Activated CD8-positive, alpha-beta memory T cell treated with anti-CD3 and anti-CD28 coated beads, Interleukin-2, amount 50 U/mL, for 1 hour (primary cell): ENCODE data around the gene MAGEH1.
"Not testable (repeated sequence)": the region's sequence is repeated elsewhere in the genome, so short reads cannot be mapped to it uniquely, and the experiment has no call there.

ENCODE experiments used
- DNase-seq: peaks from one replicate; pipeline ENCODE4 v3.0.0-alpha.2; 2020; ENCODE audit errors: extremely low read depth

Gene MAGEH1, protein sequence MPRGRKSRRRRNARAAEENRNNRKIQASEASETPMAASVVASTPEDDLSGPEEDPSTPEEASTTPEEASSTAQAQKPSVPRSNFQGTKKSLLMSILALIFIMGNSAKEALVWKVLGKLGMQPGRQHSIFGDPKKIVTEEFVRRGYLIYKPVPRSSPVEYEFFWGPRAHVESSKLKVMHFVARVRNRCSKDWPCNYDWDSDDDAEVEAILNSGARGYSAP

GRCh38 chrX:55451990-55452832, at the start of gene MAGEH1:
Gene MAGEH1 (plus strand): TSS chrX:55452127. CDS start chrX:55452375, 248 bp downstream.
- peak; percentile 57 for DNase-seq

- DNase-seq = not testable (repeated sequence)
Measured at GRCh38 chrX:55427079-55427478, 24.8 kb upstream of the MAGEH1 start.

DNA sequence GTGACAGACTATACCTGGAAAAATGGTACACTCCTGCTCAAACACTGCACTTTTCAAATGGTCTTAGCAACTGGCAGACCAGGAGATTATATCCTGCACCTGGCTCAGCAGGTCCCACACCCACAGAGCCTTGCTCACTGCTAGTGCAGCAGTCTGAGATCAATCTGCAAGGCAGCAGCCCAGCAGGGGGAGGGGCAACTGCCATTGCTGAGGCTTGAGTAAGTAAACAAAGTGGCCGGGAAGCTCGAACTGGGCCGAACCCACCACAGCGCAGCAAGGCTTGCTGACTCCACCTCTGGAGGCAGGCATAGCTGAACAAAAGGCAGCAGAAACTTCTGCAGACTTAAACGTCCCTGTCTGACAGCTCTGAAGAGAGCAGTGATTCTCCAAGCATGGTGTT, 8.5 kb upstream of the MAGEH1 start:
- not testable (repeated sequence) for DNase-seq

DNA sequence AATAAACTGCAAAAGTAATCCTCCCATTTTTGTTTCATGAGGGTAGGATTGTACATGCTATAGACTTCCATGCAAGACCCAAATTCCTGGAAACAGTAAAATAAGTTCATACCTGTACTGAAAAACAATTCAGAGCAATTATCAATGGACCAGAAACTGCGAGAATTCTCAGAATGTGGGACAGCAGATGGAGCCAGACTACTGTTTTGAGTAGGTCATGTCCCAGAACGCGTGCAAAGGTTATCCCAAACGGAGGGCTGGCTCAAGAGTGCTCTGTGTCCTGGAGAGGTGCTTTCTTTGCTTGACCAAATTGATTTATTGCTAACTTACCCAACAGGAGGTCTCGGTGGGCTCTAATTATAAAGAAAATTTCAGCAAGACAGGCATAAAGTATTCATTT, 1.7 kb upstream of the MAGEH1 start:
- DNase-seq = no peak

- no peak for DNase-seq
Measured at GRCh38 chrX:55451141-55451540, 786 bp upstream of the MAGEH1 start.

DNA sequence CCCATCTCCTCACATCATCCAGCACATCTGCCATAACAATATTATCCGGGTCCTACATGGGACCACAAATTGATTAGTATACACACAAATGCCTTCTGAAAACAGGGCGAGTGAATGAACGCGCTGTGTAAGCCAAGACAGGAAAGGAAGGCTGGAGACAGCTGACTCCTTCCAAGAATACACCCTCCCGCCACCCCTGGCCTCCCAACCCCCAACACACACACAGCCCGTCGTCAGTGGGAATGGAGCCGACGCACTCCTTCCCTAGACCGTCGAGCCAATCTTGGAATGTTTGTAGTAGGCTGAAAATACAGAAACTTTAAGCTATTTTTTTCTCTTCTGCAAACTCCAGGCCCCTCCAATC, 319 bp upstream of the MAGEH1 start:
- no peak for DNase-seq

DNA sequence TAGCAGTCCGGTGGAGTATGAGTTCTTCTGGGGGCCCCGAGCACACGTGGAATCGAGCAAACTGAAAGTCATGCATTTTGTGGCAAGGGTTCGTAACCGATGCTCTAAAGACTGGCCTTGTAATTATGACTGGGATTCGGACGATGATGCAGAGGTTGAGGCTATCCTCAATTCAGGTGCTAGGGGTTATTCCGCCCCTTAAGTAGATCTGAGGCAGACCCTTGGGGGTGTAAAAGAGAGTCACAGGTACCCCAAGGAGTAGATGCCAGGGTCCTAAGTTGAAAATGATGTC, 852 bp downstream of the MAGEH1 start:
- DNase-seq = no peak

DNA sequence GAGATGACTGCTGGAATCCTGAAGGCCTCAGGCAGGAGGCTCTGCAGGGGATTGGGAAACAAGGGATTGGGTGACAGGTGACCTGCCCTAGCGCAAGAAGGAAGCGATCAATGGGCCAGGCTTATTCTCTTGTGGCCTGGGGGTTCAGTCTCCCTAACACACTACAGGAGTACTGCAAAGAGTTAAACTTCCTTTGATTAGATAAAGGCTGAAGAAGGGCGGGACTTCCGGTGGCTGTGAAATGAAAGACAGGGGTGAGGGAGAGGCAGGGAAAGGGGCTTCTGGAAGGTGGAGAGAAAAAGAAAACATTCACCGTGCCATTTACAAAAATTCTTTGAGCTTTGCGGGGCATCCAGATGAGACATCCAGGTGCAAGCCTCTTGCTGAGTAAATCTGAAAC, 3.8 kb downstream of the MAGEH1 start:
- DNase-seq = not testable (repeated sequence)

GRCh38 chrX:55459426-55459825, 7.5 kb downstream of the MAGEH1 start:
- DNase-seq = not testable (repeated sequence)

- DNase-seq = not testable (repeated sequence)
Measured at GRCh38 chrX:55459926-55460325, 8.0 kb downstream of the MAGEH1 start.

DNA sequence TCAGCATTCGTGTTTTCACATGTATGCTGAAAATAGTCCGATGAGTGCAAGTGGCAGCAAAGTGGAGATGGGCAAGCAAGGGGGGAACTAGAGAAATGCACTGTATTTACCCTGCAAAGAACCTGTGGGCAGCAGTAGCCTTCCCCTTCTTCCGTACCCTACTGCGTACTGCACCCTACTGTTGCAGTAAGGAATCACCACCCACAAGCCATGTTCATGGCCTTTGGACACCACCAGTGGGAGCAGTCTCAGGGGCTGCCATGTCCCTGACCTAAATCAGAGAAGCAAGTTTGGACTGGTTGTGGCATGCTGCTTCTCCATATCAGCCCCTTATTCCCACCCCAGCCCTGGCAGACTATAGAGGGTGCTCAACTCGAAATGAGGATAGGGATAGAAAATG, 12.1 kb downstream of the MAGEH1 start:
- DNase-seq = not testable (repeated sequence)

GRCh38 chrX:55465108-55465507, 13.2 kb downstream of the MAGEH1 start:
- DNase-seq = not testable (repeated sequence)

- not testable (repeated sequence) for DNase-seq
Measured at GRCh38 chrX:55465791-55466190, 13.9 kb downstream of the MAGEH1 start.

GRCh38 chrX:55479956-55480355, 28.0 kb downstream of the MAGEH1 start:
- not testable (repeated sequence) for DNase-seq

DNA sequence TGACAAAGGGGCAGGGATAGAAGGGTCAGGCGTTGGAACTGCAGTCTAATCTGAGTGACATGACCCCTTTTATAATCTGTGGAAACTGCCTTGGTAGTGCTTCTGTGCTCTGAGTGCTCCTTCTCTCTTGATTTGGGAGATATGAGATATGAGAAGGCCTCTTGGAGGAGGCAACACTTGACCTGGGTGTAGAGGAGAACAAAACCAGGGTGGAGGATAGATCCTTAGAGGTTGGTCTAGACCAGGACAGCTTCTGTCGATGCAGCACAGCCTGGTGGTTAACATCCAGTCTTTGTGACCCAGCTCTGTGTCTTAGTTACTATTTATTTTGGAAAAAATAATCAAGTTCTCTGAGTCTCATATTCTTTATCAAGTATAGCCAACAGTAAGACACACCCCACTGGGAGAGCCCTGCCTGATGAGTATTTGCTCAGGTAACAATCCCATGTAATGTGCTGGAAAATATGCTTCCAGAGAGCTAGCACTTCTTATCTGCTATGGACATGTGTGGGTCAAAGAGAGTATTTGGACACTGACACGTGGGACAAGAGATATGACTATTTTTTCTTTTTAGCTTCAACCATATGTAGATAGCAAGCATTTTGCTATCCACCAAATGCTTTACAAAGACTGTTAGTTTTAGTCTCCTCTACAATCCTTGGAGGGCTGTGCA, 28.6 kb downstream of the MAGEH1 start:
- DNase-seq = no peak

GRCh38 chrX:55484948-55485347, 33.0 kb downstream of the MAGEH1 start:
- no peak for DNase-seq

DNA sequence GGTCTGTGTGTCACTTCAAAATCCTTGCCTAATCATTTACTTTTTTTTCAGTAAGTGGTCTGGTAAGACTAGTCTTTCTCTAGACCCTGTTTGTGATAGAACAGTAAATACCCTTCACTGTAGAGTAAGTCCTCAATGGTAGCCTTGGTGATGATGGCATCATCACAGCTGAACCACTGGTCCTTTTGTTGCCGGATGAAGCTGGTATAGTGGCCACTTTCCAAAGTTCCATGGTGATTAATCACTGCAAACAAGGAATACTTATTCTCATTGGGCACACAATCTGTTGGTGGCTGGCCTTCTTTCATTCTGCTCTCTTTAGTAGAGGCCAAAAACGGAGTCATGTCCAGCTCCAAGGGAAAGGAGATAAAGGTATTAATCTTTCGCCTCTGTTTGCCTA, 34.8 kb downstream of the MAGEH1 start:
- no peak for DNase-seq

DNA sequence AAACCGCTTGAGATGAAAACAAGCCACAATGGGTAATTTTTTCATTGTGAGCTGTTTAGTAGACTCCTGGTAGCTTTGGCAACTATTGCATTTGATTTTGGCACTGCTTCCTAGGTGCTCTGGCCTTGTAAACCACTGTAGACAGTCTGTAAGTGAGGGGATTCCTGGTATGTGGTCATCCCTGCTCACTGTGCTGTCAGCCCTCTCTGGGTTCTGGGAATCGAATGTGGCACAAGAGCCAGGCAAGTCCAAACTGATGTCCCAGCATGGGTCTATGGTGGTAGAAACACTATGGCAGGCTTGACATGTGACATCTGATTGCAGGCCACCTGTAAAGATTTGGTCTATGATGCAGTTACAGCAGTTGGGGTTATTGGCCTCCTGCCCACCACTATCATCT, 35.2 kb downstream of the MAGEH1 start:
- no peak for DNase-seq

DNA sequence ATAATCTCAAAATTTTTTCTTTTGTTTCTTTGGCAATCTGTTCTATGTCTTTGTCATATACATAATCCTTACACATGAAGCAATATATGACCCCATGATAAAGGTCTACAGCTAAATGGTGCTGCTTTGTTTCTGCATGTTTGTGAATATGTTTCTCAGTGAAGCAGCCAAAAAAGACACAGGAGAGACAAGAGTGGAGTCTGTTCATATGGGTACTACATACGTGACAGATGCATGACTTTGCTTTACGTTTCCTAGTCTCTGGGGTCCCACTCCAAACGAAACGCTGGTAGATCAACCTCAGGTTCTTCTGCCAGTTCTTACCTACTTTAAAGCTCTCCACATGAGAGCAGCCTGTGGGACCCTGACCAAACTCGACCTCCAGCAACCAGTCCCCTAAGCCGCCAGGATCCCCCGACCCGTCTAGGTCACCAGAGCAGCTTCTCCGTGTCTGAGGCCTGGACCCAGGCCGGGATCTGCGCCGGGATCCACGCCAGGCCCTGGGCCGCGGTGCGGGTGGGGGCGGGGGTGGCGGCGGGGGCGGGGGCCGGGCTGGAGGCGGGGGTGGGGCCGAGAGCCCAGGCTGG, 36.2 kb downstream of the MAGEH1 start:
- DNase-seq = no peak

GRCh38 chrX:55488593-55489313, 36.8 kb downstream of the MAGEH1 start:
- DNase-seq = no peak

- no peak for DNase-seq
Measured at GRCh38 chrX:55489314-55490009, 37.5 kb downstream of the MAGEH1 start, which contains the start of gene USP51. Gene USP51 (minus strand): TSS chrX:55489848. CDS start chrX:55488939, 909 bp downstream.
